Left hindlimb (tissue), 1 donor: ENCODE data around the gene BNIP5.

Experiments
- DNase-seq: peaks from one replicate; pipeline ENCODE4 v3.0.0-alpha.2; 2018

The BNIP5 gene, protein sequence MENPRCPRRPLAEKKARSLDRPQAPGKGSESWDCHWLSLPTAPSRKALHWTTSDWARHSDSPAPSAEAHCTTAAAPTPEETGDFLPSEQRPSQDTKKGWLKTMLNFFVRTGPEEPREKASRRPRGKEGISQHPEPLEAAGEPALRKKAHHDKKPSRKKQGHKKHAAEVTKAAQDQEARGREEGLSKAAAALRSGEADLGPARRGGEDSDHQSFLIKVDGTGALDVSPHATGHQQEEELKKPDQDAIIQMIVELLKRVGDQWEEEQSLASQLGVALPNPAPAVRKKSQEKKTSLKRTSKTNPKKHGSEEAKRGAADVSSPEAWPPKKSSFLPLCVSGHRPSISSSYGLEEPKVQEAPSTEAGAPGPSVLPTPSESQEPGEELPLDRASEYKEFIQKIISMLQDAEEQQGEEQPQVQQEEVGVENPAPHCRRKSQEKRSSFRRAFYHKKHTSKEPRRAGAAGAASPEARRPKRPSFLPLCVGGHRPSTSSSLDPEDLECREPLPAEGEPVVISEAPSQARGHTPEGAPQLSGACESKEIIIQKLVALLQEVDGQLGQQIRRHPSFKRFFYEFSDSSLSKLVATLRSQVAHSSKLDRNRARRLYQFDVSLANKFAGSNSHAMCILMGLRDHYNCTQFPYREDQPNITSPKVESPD

DNA sequence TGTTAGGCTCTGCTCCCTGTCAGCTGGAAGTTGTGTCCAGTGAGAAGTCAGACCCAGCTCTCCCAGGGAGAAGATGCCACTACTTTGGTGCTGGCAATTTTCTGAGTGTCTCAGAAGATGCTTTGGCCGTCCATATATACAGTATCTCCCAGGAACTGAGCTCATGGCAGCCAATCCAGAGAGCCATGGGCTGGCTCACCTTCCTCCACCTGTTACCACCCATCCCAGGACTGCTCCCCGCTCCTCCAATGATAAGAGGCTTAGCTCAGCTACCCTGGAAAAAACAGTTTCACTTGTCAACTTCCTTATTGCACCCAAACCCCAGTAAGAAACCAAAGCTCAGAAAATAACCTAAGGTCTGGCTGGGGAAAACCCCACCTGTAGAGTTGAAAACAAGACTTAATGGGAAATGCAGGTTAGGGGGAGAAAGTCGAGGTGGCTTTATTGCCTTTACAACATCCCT lies at the start of gene BNIP5:
TSS of gene BNIP5 (minus strand) at position 110 of the 463 bp plus-strand sequence. CDS start 6,198 bp downstream, outside the sequence.
- no peak for DNase-seq

DNA sequence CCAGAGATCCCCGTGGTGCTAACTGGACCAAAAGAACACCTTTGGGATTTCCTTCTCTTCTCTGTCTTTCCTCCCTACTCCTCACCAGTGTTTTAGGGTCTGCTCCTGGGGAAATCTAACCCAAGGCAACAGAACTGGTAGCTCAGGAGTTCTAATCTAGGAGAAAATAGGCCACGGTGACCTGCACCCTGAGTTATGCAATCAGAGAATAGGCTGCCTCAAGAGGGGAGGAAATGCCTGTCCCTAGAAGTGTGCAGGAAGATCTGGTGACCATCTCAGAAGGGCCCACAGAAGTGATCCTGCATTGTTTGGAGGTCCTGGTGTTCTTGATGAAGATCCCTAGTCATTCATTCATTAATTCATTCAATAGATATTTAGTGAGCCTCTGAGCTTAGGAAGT lies 47.4 kb upstream of the BNIP5 start:
- no peak for DNase-seq

DNA sequence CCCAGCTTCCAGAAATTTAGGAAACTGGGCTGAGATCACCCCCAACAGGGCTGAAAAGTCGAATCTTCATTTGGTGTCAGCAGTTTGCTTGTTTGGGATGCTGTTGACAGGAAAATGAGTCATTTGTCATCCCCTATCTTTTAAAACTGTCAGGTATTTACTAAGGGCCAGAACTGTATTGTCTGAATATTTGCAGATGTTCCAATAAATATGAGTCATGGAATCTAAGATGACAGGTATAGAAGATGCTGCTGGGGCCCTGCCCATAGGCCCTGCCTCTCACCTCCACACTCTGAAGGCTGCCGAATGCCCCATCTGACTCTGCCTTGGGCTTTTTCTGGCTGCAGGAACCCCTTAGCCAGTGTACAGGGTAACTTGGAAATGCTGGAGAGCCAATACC lies 46.9 kb upstream of the BNIP5 start:
- DNase-seq = no peak

DNA sequence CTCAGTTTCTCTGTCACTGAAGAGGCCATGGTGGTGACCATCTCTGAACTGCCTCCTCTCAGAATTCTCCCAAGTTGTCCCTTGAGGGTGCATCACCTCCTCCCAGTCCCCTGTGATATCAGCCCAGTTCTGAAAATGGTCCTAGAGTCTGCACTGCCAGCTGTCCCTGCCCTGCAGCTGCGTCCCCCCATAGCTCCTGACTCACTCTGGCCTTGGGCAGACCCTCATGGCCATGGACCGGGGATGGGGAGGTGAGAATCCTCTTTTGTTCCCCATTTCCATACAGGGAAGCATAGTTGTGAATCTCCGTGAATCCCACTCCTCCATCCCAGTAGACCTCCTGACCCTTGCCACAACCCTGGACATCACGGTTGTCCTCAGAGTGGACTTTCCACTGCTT lies 46.3 kb upstream of the BNIP5 start:
- no peak for DNase-seq

DNA sequence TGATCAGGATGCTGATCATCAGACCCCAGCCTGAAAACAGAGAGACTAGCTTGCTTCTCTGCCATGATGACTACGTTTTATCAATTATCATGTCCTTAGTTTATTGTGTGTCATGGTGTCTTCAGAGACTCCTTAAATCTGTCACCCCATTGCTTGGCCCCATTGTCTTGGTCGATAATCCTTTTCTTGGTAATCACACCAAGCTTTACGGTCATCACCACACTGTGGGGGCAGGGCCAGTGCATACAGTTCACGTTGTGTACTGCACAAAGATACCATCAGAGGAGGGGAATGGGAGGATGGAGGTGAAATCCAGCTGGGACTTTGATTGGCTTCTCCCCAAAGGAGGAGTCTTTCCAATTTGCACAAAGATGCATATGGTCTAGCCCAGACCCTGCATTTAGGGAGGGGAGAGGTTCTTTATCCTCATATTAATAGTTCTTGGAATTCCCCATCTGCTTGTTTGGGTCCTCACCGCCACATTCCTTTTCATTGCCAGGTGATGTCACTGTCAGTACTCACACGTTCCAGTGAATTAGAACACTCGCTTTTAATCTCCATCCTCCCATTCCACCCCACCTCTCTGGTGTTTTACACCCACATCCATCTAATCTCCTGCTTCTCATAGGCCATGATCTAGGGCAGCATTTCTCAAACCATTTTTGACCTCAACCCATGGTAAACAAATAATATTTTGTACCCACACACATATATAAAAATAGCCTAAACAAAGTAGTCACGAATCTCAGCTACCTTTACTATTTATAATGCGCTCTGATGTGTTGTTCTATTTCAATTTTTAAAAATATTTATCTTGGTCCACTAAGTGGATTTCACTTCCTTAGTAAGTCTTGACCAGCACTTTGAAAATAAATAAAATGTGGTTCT lies 45.1 kb upstream of the BNIP5 start:
- no peak for DNase-seq

DNA sequence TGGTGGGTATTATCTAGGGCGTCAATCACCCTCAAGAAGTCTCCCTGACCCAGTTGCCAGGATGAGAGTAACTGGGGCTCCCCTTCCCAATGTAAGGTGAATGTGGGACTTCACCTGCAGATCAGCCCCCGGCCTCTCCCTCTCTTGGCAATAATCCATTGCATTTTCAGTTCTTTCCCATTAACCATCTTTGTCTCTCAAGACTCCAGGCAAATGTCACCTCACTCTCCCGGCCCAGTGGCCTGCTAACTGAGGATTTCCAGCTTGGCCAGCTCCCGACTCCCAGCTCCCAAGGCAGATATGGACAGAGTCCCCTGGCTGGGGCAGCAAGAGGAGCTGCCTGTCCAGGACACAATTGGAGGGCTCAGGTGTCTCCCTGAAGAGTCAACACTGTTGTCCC lies 43.5 kb upstream of the BNIP5 start:
- no peak for DNase-seq

DNA sequence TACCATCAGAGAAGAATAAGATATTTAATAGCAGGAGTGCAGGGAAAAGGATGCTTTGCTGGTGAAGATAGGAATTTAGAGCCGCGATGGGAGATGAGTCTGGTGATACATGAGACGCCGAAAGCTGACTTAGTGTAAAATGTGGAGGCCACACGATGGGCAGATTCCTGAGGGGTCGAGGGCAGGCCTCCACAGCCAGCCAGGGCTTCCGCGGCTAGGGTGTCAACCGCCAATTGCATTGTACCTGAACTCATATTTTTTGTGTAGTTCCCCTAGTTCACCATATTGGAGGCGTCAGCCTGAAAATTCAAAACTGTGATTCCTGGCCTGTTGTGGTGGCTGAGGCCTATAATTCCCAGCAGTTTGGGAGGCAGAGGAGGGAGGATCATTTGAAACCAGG lies 42.2 kb upstream of the BNIP5 start:
- no peak for DNase-seq

DNA sequence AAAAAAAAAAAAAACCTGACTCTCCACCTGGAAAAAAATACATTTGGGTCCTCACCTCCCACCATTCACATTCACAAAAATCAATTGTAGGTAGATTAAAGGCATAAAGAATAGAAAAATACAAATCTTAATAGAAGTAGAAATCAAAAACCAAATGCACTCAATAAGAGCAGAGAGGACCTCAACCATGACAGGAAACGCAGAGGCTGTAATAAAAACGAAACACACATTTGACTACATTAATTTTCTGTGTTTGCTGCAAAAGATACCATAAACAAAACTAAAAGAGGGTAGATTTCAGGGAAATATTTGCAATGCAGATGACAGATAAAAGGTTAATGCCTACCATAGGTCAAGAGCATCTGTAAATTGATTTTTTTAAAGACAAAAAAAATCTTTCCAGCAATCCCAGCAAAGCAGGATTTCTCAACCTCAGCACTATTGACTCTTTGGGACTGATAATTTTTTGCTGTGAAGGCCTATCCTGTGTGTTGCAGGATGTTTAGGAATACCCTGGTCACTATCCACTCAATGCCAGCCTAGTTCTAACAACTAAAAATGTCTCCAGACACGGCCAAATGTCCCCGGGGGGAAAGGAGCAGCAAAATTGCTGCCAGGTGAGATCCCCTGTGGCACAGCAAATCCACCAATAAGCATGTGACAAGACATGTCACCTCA lies 41.7 kb upstream of the BNIP5 start:
- no peak for DNase-seq

DNA sequence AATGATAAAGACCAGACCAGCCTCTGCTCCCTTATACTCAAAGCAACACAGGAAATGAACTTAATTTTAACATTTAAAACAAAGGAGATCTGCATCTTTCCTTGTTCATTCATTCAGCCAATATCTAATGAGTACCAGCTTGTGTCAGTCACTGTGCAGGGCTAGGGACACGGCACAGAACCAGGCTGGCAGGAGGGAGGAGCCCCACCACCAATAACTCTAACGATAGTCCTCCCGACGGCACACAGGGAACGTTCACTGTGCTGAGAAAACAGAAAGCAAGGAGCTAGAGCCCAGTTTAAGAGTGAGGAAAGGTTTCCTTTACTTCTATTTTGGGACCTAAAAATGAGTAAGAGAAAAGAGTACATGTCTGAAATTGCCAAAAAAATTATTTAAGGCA lies 40.9 kb upstream of the BNIP5 start:
- no peak for DNase-seq

DNA sequence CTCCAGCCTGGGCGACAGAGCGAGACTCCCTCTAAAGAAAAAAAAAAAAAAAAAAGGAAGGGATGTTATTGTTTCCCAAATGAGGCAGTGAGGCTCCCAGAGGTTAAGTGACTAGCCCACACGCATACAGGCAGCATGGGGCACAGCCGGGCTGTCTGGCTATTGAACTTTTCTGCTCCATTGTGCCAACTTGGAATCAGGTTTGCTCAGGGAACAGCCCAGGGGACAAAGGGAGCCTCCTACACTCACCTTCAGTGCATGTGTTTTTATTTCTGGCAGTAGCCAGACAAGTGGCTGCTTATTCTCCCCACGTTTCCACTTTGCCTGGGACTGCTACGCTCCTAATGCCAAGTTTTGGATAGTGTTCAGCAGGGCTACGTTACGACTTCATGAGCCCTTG lies 40.1 kb upstream of the BNIP5 start:
- no peak for DNase-seq

DNA sequence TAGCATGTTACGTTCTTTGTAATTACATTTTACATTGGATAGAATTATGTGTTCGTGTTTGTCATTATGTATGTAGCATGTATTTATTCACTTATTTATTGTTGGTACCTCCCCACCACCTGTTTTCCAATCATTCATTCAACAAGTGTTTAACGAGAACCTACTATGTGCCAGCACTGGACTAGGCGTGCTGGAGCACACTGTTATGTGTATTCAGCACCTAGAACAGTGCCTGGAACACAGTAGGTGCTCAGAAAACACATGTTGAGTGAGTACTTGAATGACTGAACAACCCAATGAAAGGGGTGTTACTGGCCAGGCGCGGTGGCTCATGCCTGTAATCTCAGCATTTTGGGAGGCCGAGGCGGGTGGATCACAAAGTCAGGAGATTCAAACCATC lies 39.5 kb upstream of the BNIP5 start:
- DNase-seq = no peak

DNA sequence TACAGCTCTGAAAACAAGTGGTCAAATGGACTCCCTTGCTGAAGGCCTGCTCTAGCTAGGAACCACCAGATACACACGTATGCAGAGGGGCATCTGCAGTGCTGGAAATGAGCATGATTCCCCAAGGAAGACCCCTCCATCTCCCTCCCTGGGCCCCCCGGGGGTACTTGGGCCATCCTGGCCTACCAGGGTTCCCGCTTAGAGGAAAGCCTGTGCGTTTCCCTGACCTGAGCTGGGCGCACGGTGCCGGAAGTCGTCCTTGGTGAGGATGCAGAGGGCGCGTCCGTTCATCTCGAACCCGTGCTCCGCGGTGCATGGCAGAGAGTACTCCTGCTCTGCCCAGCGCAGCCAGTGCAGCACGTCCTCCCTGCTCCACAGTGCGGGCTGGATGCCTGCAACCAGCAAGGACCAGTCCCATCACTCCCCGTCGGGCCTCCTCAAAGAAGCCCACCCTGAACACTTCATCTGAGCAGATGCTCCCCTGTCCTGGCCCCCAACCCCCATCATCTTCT lies 39.0 kb upstream of the BNIP5 start:
- DNase-seq = no peak

DNA sequence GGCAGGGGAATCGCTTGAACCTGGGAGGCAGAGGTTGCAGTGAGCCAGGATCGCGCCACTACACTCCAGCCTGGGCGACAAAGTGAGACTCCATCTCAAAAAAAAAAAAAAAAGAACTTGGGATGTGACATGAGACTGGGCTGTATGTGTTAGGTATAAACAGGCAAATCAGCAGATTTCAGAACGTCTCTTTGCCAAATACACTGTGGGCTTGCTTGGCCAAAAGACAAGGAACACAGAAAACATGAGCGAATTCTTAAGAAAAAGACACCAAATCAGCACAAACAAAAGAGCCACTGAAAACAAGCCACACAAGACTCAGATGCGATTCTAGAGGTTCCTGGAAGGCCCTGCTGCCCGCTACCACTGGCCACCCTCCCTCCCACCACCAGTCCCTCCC lies 38.3 kb upstream of the BNIP5 start:
- DNase-seq = no peak

DNA sequence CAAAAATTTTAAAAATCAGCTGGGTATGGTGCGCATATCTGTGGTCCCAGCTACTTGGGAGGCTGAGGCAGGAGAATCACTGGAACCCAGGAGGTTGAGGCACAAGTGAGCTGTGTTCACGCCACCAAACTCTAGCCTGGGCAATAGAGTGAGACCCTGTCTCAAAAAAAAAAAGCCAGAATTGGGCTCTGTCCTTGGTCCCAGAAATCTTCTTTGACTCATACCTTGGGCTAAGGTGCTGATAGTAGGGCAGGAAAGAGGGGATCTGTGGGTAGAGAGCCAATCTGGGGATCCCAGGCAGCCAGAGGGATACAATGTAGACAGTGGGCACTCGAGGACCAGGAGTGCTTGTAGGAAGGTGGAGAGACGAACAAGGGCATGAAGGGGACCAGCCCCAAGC lies 37.5 kb upstream of the BNIP5 start:
- DNase-seq = no peak

DNA sequence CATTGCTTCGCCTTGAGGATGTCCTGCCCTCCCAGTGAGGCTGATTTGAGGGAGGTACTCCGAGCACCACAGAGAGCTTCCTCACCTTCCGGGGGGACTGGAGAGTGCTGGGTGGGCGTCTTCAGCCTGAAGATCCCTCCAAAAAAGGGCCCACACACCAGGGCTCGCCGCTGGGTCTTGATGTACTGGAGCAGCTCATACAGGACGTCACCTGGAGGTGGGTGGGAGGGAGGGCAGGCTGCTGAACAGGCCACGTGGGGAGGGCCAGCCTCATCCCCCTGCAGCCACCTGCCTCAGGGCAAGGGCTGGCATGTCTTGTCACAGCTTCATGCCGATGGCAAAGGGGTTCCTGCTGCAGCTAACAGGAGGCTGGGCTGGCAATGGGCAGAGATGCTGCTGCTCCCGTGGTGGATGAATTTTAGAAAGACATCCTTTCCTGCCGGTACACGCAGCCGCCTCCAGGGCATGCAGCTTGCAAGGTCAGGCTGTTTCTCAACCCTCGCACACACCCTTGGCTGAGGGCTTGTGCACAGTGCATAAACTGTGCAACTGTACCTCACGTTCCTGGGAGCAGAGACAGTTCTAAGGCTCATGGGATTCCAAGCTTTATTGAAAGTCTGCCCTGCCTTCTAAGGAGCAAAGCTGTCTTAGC lies 36.8 kb upstream of the BNIP5 start:
- no peak for DNase-seq

DNA sequence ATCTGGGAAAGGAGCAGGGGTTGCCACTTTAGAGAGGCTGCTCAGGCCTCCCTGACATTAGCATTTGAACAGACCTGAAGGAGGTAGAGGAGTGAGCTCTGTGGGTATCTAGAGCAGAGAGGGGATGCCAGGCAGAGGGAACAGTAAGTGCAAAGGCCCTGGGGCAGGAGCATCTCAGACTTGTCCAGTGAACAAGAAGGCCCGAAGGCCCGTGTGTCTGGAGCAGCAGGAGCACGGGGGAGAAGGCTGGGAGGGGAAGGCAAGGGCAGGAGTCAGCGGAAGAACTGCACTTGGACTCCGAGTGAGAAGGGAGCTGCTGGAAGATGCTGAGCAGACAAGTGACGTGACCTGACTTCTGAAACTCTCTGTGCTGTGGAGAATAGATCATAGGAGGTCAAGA lies 35.4 kb upstream of the BNIP5 start:
- no peak for DNase-seq

DNA sequence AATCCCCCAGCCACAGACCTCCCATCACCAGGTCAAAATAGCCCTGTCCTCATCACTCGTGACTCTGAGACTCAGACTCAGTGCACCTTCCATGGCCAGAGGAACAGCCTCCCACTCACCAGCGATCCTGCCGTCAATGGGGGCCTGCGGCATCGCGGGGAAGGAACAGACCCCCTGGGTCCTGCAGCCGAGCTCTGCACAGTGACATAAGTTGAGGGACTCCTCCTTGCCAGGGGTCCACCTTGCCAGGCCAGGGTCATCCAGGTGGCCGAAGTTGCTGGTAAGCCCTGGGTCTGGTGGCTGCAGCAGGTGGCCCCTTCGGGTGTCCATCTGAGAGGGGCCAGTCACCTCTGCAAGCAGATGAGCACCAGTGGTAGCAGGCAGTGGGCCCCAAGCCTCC lies 34.5 kb upstream of the BNIP5 start:
- no peak for DNase-seq

DNA sequence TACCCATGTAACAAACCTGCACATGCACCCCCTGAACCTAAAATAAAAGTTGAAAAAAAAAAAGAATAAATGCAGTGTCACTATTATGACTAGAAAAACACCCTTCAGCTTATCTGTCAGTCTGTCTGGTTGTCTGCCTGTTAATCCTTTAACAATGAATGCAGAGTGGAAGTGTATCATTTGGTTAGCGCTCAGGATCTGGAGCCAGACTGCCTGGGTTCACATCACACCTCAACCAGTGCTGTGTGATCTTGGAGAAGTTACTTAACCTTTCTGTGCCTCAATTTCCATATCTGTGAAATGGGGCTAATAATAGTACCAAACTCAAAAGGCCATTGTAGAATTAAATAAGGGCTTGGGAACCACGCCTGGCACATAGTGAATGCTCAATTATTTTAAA lies 34.0 kb upstream of the BNIP5 start:
- DNase-seq = no peak

DNA sequence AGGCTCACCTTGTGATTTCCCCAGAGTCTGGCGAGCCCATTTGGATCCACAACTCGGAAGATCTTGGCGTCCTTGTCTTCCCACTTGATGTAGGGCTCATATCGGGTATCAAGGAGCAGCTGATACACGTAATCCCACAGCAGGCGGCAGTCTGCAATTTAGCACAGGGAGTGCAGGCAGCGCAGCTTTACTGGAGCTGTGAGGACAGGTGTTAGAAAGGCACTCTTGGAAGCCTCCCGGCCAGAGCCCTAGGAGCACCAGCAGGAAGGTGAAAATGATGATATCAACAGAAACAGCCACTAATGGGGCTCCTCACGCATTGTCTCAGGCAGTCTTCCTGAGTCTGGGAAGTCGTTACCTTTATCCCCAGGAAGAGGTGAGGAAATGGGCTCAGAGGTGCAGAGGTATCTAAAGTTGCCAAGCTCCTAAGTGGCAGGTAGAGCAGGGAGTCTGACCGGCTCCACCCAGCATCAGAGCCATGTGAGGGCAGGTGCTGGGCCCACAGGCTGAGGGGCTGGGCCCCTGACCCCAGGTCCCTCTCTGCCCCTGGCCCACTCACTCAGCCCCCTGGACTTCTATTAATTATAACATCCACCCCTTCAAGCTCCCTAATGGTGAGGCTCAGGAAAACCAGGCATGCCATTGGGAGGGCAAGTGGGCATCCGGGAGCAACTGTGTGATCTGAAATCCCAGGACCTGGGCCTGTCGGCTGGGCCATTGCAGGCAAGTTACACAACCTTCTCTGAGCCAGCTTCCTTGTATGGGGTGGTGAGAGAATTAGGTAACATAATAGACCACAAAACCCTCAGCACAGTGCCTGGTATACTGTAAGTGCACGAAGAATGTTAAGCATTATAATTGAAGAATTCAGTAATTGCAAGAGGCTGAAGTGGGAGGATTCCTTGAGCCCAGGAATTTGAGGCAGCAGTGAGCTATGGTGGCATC lies 32.5 kb upstream of the BNIP5 start:
- no peak for DNase-seq

DNA sequence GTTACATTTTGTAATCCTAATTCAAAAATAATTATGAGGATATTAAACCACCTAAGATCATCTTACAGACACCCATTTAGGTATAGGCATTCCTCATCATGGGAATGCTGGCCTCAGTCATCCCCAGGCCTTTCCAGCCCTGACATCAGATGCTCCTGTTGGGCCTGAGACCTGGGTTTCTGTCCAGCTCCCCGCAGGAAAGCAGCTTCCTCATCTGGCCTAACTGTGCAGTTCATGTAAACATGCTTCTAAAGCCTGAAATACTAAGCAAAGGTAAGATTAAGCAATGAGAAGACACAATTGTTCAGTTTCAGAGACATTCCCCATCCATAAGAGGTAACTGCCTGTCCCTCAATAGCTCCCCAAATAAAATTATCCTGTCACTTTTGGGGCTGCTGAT lies 31.7 kb upstream of the BNIP5 start:
- DNase-seq = no peak

DNA sequence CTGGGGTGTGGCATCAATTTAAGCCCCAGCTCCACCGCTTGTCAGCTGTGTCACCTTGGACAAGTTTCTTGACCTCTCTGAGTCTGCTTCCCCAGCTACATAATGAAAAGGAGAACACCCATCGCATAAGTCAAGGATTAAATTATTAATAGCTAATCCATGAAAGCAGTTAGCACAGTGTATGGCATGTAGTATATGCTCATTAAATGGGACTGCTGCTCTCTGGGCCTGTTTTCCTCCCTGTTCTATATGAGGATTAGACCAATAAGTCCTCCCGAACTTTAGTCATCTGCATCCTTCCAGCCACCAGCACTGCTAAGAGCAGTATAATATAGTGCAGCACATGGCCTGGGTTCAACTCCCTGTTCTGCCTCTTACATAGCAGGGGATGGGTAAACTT lies 31.1 kb upstream of the BNIP5 start:
- no peak for DNase-seq
